HG03066 (cell line): Measurements from ENCODE around the gene KDELR3.

Experiments used
- ATAC-seq: cut with Tn5 transposase; IDR thresholded peaks from one replicate; pipeline ENCODE4 v1.9.1; 2021; ENCODE audit warnings: low read depth; ENCODE audit not compliant: unreplicated experiment

KDELR3 gene

DNA sequence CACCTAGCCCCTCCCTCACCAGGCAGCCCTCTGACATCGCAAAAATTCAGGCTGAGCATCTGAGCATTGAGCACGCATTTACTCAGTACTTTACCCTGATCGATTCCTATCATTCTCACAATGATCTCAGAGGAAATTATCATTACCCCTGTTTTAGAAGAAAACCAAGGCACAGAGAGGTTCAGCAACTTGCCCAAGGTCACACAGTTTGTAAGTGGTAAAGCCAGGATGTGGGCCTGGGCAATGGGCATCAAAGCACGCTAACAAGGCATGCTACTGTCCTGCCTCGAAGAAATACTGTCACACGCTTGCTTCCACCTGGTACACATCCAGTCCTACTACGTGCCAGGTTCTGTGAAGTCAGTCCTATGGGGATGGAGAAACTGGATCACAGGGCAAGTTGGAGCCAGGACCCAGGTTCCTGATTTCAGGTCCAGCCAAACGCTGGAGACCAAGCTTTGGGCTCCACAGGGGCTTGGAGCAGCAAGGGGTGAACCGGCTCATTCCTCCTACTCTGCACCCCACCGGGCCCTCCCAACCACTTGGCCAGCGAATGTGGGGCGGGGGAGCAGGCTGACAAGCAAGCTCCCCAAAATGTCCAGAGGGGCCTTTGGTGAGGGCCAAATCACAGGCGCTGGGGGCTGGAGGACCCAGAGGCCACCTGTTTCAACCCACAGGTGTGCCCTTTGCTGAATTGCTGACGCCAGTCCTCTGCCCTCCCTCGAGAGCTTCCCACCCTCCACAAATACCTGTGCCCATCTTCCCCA, 31.1 kb upstream of the KDELR3 start:
- no peak for ATAC-seq

- ATAC-seq, result no peak
Measured at GRCh38 chr22:38437416-38437815, 30.5 kb upstream of the KDELR3 start.

DNA sequence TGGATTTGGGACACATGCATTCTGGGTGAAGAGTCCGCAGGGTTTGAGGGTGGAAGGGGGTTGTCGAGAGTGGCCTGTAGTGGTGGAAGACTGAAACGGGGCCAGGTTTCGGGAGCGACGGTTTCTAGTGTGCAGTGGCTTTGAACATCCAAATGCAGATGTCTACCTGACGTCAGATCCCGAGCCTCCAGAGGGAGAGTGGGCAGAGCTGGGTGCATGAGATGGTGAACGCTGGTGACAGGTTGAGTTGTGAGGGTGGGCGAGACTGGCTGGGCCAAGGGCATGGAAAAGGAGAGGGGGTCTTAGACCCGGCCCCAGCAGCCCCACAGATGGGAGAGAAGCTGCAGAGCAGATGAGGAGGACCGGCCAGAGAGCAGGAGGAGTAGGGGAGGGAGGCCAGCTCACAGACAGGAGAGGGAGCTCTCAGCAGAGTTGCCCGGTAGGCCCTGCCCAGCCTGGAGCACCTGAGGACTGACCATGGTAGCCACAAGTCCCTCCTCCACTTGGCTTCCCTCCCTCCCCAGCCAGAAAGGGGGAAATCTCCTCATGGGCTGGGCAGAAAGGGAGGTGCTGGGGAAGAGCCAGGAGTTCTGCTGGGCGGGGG, 27.0 kb upstream of the KDELR3 start:
- ATAC-seq, result no peak

GRCh38 chr22:38441620-38442287, 26.1 kb upstream of the KDELR3 start:
- no peak for ATAC-seq

- no peak for ATAC-seq
Measured at GRCh38 chr22:38442967-38443627, 24.8 kb upstream of the KDELR3 start.

DNA sequence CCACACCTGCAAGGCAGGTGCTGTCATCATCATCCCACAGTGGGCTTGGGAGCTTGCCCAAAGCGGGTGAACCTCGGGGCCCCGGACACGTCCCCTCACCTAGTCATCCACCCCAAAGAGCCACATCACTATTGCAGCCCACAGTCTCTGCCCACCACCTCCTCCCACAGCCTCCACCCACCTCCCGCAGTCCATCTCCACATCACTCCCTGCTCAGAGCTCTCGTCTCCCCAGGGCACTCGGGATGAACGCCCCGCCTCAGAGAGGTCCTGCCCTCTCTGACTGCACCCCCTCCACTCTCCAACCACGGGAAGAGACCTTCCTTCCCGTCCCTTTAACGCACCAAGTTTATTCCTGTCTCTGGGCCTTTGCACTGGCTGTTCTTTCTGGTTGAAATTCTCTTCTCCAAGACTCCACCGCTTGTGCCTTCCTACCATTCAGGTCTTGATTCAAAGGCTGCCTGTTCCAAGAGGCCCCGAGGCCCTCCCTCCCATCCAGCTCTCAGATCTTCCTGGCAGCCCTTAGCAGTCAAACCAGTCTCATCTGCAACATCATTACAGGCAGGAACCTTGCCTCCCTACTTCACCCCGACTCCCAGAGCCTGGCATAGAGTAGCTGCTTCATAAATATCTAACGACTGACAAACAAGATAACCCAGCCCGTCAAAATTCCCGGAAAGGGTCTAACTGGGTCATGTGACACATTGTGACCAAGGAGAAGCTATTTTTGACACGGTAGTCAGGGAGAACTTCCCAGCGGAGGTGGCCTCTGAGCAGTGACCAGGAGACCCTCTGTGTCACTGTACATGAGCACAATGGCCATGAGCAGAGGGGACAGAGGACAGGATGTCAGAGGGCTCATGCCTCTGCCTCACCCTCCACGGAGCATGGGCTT, 24.0 kb upstream of the KDELR3 start:
- ATAC-seq, result no peak

- no peak for ATAC-seq
Measured at GRCh38 chr22:38444783-38445182, 23.1 kb upstream of the KDELR3 start.

DNA sequence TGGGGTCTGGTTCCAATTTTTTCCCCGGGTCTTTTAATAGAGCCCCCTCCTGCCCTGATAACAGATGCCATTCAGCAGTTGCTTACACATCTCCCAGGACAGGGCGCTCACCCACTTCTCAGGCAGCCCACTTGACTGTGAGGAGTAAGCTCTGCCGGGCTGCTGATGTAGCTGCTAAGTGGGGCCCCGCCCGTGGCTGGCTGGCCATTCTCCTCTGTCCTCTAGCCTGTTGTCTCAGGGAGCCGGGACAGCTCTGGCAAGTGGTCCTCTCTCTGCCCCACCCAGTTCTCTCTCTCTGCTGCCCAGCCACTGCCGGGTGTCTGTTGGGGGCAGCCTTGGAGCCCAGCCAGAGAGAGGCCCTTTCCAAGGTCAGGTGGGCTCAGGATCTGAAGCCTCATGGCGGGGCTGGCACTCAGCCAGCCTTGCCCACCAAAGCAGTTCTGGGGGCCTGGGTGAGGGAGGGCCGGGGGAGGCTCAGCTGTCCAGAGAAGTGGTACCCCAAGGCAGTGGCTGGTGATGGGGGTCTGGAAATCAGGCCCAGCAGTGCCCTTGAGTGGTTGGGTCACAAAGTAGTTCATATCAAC, 21.8 kb upstream of the KDELR3 start:
- no peak for ATAC-seq

DNA sequence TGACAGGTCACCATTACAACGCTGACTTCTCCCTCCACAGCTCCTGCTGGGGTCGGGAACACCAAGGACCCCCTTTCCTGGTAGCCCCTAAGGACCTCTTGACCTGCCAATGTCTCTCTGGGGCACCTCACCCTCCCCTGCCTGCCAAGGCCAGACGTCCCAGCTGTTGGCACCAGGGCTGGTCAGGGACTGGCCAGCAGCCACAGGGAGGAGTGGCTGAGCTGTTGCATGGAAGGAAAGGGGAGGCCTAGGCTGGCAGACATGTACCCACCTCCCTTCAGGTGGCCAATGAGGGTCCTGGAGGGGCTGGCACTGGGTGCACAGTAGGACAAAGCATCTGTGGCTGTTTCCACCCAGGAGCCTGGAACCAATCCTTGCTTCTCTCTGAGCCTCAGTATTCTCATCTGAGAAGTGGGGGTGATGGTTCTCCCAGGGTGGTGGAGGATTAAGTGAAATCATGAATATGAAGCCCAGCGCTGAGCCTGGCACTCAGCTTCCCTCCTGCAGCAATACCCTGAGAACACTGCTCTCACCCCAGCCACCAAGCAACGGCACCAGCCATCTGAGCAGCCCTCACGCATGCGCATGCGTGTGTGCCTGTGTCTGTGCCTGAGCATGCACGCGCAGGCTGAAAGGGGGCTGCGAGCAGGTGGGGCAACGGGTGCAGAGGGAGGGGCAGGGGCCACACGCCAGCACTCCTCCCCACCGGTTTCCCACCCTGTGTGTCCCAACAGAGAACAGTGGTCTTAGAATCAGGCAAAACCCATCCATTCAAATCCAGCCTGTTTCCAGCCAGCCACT, 18.8 kb upstream of the KDELR3 start:
- ATAC-seq, result no peak

DNA sequence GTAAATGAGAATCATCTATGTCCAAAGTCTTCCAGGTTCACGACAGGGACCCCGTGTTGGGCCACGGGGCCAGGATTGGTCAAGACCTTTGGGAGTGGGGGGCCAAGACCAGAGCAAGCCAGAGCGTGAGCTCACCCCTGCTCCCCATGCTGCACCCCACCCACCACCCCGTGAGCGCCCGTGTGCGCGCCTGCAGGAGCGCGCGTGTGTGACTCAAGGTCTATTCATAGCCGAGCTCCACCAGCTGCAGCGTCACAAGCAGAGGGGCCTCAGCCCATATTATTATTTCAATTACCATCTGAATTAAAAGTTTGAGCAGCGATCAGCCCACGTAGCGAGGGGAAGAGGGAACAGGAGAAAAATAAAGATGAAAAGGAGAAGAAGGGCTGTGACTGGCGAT, 18.1 kb upstream of the KDELR3 start:
- no peak for ATAC-seq

DNA sequence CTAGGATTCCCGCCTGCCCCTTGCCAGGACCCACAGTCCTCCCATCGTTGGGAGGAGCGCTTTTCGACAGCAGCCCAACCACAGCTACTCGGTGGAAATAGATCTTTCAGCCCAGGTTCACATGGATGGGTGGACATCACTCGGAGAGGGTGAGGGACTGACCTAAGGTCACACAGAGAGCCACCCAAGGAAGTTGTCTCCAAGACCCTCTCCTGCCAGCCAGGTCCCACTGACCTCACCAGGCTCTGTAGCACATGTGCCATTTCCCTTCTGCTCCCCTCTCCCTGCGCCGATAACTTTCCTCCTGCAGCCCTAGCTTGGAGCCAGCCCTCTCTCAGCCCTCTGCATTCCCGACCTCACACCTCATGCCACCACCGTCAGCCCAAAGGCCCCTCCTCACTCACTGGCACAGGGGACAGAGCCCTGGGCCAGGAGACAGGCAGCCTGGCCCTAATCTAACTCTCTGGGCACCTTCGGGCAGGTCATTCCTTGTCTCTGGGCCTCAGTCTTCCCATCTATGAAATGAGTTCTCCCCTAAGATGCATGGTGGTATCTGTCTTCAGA, 17.6 kb upstream of the KDELR3 start:
- ATAC-seq, result no peak

DNA sequence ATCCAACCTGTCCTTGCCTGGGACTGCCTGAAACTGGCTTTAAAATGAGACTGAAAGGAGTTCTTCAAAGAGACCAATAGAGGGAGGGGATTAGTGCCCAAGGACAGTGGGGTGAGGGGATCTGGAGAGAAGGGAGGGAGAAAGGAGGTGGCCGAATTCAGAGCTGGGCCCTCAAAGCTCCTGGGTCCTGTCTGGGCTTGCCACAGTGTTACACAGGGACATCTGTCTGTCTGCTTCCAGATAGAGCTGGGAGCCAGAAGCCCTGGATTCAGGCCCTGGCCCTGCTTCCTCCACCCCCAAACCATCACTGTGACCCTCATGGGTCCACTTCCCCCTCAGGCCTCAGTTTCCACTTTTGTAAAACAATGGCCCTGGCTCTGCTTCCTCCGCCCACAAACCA, 16.5 kb upstream of the KDELR3 start:
- ATAC-seq, result no peak

DNA sequence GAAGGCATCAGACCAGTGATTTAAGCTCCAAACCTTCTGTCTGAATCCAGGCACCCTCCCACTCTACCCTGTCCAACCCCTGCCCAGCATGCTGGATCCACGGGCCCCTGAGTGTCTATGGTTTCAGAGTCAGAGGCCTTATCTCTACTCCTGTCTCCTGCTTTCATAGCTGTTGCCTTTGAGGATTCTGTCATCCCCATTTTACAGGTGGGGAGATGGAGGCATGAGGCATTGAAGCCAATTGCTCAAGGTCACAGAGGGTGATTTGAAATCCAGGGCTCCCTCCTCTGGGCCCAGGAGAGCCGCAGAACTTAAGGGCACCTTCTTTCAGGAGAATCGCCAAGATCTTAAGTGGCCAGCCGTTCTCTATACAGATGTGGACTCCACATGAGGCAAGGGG, 16.0 kb upstream of the KDELR3 start:
- no peak for ATAC-seq

GRCh38 chr22:38452373-38453065, 15.4 kb upstream of the KDELR3 start:
- ATAC-seq, result no peak

GRCh38 chr22:38453066-38453672, 14.7 kb upstream of the KDELR3 start:
- no peak for ATAC-seq

DNA sequence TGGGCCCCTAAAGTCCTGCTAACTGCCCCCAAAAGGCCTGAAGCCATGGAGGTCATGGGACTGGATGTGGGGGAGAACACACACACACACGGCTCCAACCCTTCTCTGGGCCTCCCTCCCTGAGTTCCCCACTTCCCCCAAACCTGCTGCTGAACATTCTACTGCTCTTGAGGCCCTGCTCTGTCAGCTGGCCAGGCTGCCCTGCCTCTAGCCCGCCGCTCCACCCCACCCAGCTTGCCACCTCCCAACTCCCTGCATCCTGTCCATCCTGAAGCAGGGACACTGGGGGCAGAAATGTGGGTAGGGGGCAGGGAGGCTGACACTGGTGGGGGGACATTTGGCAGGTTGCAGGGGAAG, 13.9 kb upstream of the KDELR3 start:
- ATAC-seq, result no peak

- no peak for ATAC-seq
Measured at GRCh38 chr22:38454353-38455075, 13.4 kb upstream of the KDELR3 start.
